Mesodermal cell (in vitro differentiated cells): Measurements from ENCODE around the gene FBXW7.

ENCODE experiments used
- H3K27ac ChIP-seq: 2 replicates; pipeline ENCODE4 v1.7.0; 2013; ENCODE audit warnings: mild to moderate bottlenecking, low read depth, low read length, moderate library complexity; ENCODE audit not compliant: severe bottlenecking
- H3K36me3 ChIP-seq: 2 replicates; pipeline ENCODE4 v1.7.1; 2013; ENCODE audit warnings: mild to moderate bottlenecking, low read length, moderate library complexity; ENCODE audit not compliant: control insufficient read depth, insufficient read depth
- H3K4me1 ChIP-seq: one replicate; pipeline ENCODE4 v1.7.1; 2013; ENCODE audit warnings: mild to moderate bottlenecking, low read length; ENCODE audit not compliant: insufficient read depth, control insufficient read depth, poor library complexity, severe bottlenecking
- H3K4me3 ChIP-seq: 2 replicates; pipeline ENCODE4 v1.7.0; 2013; ENCODE audit warnings: low read length, control low read depth, mild to moderate bottlenecking; ENCODE audit not compliant: insufficient read depth, poor library complexity, severe bottlenecking; ENCODE audit errors: extremely low read depth
- H3K9me3 ChIP-seq: 2 replicates; pipeline ENCODE4 v1.7.1; 2013; ENCODE audit warnings: mild to moderate bottlenecking, low read length, moderate library complexity; ENCODE audit not compliant: control insufficient read depth
- WGBS, 2 experiments: methylation state at CpG; one replicate each; pipeline ENCODE4 v1.1.5; 2013; ENCODE audit warnings: missing lambda C conversion rate in 2 of 2; ENCODE audit not compliant: insufficient coverage in 2 of 2; 5-methylcytosine and 5-hydroxymethylcytosine counted together

The FBXW7 gene

DNA sequence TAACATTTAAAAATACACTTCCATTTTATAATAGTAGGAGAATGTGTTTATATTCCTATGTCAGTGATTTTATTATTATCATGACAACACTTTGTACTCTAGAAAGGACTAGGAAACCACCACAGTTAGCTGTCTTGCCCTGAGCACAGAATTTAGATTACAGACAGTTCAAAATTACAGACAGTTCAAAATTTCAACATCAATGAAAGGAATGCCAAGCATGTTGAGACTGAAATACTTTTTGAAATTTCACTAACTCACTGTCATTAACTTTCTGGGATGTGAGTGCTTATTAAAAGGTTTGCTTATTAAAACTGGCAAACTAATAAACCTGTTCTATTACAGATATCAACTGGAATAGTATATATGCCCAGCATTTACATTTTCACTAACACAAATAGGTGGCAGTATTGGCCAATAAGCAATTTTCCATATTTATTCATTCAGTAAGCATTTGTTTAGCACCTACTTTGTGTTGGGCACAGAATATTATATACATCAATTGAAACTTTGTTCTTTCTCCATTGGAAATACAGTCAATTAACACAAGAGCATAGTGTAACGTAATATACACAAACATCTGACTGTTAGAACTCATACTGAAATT is 179.4 kb downstream of the FBXW7 start:
- Histone ChIP-seq H3K4me1 (no peaks in the 10 kb centered on the region), H3K27ac (no peak overlapping the region), H3K9me3 (no peaks in the 10 kb centered on the region), H3K36me3 (no peaks in the 10 kb centered on the region), H3K4me3 (no peak overlapping the region)
- no CpG with 5 or more reads among the region's 1 CpG for WGBS, 2 experiments

DNA sequence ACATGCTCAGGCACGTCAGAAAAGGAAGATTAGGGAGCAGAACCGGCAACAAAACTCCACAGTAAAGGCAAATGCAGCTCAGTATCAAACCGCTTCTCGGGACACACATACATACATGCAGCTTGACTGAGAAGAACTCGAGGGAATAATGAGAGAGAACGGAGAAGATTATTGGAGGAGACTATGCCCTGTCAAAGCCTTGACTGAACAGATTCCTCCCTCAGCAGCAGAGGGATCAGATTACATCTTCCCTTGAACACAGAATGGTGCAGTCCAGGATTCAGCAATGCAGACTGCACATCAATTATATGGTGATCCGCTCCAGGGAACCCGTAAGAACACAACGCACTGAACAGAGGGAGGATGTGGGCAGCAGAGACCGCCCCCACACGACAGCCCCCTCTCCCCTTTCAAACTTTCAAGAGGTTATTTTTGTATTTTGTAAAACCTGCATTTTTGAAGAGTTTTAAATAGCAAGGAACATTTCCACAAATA is 183.2 kb downstream of the FBXW7 start:
- H3K36me3 ChIP-seq = no peaks in the 10 kb centered on the region
- peak overlapping the region; percentile 74 for H3K27ac ChIP-seq
- no peaks in the 10 kb centered on the region for H3K9me3 ChIP-seq
- H3K4me1 ChIP-seq = no peaks in the 10 kb centered on the region
- H3K4me3 ChIP-seq = peak overlapping the region; percentile 35
- WGBS, 2 experiments = 60 to 75% methylated on average over 1 to 3 of the region's 11 CpGs

DNA sequence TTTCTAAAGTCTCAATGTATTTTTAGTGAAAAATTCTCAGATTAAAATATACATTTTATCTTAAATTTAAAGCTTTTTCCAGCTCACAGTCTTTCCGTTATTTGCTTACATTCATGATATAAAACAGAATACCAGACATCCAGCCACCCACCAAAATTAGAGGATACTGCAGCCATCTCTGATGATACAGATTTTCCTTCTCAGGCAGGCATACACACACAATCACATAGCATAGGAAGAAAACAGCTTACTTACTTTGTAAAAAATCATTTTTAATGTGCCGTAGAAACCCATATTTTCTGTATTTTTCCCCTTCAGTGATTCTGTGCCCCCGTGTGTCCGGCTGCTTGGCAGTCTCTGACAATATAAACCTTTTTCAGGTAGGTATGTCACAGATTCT is 183.7 kb downstream of the FBXW7 start:
- H3K36me3 ChIP-seq = no peaks in the 10 kb centered on the region
- peak overlapping the region; percentile 74 for H3K27ac ChIP-seq
- WGBS, 2 experiments = 86 to 89% methylated on average over 1 to 3 of the region's 4 CpGs
- peak overlapping the region; percentile 35 for H3K4me3 ChIP-seq
- H3K4me1 ChIP-seq = no peaks in the 10 kb centered on the region
- H3K9me3 ChIP-seq = no peaks in the 10 kb centered on the region

DNA sequence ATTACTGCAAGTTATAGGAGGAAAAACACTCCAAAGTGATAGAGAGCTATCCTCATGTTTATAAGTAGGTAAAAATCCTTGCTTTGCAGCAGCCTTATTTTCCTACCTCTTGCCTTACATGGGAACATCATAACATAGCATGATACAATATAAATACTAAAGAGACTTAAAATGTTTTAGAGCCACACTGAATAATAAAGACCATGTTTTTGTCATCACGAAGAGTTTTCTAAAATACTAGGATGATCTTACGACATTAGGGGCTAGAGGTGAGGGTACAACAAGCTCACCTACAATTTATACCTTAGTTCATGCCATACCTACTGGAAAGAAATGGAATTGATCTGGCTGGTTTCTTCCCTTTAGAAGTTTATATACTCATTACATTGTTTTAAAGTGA is 184.8 kb downstream of the FBXW7 start:
- no peak overlapping the region for H3K27ac ChIP-seq
- H3K4me1 ChIP-seq = no peaks in the 10 kb centered on the region
- peaks cover 8% of the 10 kb centered on the region for H3K36me3 ChIP-seq
- H3K9me3 ChIP-seq = no peaks in the 10 kb centered on the region
- WGBS, 2 experiments = no CpG with 5 or more reads among the region's 2 CpGs
- peak overlapping the region; percentile 35 for H3K4me3 ChIP-seq

DNA sequence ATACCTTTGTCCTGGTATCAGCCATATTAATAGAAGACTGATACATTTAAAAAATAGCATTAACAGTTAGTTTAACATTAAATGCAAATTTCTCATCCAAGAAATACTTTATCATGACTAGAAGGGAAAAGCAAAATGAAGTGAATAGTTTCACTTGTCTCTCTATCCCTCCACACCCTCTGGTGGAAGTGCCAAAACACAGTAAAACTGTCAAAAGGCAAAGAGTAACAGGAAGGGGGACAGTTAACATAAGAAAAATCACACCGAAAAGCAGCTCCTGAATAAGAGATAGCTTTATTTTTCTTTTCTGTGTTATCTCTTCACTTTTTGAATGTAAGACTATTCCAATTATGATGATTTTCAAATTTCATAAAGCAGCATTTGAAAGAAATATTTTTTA is 187.2 kb downstream of the FBXW7 start:
- Histone ChIP-seq H3K36me3 (peaks cover 8% of the 10 kb centered on the region), H3K4me3 (no peak overlapping the region), H3K27ac (no peak overlapping the region), H3K4me1 (no peaks in the 10 kb centered on the region), H3K9me3 (no peaks in the 10 kb centered on the region)
- no CpG with 5 or more reads among the region's 1 CpG for WGBS, 2 experiments

DNA sequence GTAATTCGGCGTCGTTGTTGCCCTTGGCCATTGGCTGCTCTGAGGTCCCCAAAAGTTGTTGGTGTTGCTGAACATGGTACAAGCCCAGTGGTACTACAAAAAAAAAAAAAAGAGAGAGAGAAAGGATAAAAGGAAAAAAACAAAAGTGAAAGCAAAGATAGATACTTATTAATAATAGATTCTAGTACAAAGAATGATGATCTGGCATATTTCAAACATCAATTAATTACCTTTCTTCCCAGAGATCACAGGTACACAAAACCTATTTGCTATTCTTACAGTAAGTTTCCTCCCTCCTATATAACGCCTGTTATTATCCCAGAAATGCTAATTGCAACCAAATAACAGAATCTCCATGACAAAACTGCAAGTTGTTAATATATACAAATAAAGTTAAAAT is 188.9 kb downstream of the FBXW7 start:
- Histone ChIP-seq H3K4me1 (no peaks in the 10 kb centered on the region), H3K27ac (no peak overlapping the region), H3K9me3 (no peaks in the 10 kb centered on the region), H3K36me3 (peaks cover 11% of the 10 kb centered on the region), H3K4me3 (no peak overlapping the region)
- WGBS, 2 experiments = 91% methylated on average over 3 of the region's 4 CpGs; no CpG with 5 or more reads in 1 of the 2 experiments

DNA sequence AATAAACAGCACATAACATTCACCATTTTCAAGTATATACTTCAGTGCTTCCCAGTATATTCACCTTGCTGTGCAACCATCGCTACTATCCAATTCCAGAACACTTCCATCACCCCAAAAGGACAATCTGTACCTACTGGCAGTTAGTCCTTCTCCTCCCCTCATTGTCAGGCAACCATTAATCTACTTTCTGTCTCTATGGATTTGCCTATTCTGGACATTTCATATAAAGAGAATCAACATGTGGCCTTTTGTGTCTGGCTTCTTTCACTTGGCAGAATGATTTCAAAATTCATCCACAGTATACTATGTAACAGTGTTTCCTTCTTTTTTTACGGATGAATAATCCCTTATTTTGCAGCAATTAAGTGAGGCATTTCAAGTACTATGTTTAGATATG is 189.4 kb downstream of the FBXW7 start:
- Histone ChIP-seq H3K36me3 (peaks cover 11% of the 10 kb centered on the region), H3K9me3 (no peaks in the 10 kb centered on the region), H3K27ac (no peak overlapping the region), H3K4me1 (no peaks in the 10 kb centered on the region), H3K4me3 (no peak overlapping the region)
- WGBS, 2 experiments = 100% methylated on average over 1 of the region's 2 CpGs

DNA sequence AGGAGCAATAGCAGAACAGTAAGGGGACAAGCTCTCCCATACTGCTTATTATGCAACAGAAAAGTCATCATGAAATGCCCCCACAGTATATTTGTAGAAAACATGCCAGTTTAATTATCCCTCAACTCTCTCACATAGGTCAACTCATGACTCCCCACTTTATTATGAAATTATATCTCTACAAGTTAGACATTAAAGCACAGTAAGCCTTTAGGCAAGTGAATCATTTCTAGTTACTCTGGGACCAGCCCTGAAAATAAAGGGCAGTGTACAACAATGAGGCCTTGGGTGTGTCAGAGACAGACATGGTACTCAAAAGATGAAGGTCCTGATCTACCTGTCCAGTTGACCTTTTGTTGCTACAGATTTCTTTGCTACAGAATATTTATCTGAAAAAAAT is 191.9 kb downstream of the FBXW7 start:
- Histone ChIP-seq H3K4me3 (no peak overlapping the region), H3K36me3 (peaks cover 11% of the 10 kb centered on the region), H3K27ac (no peak overlapping the region)

DNA sequence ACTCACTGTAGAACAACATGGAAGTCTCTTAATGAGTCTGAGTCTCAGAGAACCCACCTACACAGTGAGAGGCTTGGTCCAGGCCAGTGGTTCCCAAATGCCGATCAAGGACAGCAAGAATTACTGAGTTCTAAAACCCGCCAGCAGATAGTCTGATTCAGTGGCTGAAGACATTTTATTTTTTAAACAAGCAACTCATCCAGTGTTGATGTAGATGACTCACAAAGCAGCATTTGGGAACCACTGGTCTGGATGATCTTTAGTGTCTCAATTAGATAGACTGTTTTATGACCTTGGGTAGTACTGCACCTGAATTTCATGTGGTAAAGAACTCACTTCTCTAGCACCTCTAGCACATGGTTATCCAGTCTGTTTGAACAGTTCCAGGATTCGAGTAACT is 193.6 kb downstream of the FBXW7 start:
- H3K4me1 ChIP-seq = no peaks in the 10 kb centered on the region
- 93 to 100% methylated on average over 1 to 3 of the region's 3 CpGs for WGBS, 2 experiments
- peaks cover 11% of the 10 kb centered on the region for H3K36me3 ChIP-seq
- H3K9me3 ChIP-seq = no peaks in the 10 kb centered on the region
- no peak overlapping the region for H3K4me3 ChIP-seq
- no peak overlapping the region for H3K27ac ChIP-seq

More for the DNA sequence above, 191.9 kb downstream of the FBXW7 start:
- Histone ChIP-seq H3K9me3 (no peaks in the 10 kb centered on the region), H3K4me1 (no peaks in the 10 kb centered on the region)

DNA sequence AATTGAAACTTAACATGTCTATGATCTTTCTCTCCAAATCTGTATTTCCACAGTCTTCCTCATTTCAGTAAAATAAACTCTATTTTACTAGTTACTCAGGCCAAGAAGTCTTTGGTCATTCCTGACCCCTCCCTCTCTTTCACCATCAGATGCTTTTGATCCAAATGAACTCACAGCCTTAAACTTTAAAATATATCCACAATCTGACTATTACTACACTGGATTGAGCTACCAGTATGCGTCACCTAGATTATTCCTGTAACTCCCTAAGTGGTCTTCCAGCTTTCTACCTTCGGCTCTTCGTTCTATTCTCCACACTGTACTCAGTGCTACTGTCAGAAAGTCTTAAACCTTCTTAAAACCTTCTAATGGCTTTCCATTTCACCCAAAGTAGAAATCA is 195.1 kb downstream of the FBXW7 start:
- no peak overlapping the region for H3K4me3 ChIP-seq
- WGBS, 2 experiments = 96 to 100% methylated on average over 3 of the region's 3 CpGs
- peaks cover 3% of the 10 kb centered on the region for H3K36me3 ChIP-seq
- no peaks in the 10 kb centered on the region for H3K9me3 ChIP-seq
- H3K27ac ChIP-seq = no peak overlapping the region
- no peaks in the 10 kb centered on the region for H3K4me1 ChIP-seq

DNA sequence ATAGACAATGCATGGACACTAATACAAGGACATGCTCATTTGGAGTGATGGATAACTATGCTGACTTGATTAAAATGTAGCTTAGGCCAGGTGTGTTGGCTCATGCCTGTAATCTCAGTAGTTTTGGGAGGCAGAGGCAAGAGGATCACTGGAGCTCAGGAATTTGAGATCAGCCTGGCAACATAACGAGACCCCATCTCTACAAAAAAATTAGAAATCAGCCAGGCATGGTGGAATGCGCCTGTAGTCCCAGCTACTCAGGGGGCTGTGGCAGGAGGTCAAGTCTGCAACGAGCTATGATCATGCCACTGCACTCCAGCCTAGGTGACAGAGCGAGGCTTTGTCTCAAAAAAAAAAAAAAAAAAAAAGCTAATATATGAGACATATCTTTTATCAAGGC is 196.3 kb downstream of the FBXW7 start:
- peaks cover 8% of the 10 kb centered on the region for H3K36me3 ChIP-seq
- H3K4me3 ChIP-seq = no peak overlapping the region
- 90 to 93% methylated on average over 1 to 3 of the region's 4 CpGs for WGBS, 2 experiments
- no peaks in the 10 kb centered on the region for H3K9me3 ChIP-seq
- H3K27ac ChIP-seq = no peak overlapping the region
- no peaks in the 10 kb centered on the region for H3K4me1 ChIP-seq
